Measurements from ENCODE around the gene PEPD.

- TF ChIP-seq EZH2phosphoT487 (IDR thresholded peaks at IDR 0.05; ENCODE audit: low read depth, severe bottlenecking, unreplicated experiment): no peak
- TF ChIP-seq, protein P1, sequence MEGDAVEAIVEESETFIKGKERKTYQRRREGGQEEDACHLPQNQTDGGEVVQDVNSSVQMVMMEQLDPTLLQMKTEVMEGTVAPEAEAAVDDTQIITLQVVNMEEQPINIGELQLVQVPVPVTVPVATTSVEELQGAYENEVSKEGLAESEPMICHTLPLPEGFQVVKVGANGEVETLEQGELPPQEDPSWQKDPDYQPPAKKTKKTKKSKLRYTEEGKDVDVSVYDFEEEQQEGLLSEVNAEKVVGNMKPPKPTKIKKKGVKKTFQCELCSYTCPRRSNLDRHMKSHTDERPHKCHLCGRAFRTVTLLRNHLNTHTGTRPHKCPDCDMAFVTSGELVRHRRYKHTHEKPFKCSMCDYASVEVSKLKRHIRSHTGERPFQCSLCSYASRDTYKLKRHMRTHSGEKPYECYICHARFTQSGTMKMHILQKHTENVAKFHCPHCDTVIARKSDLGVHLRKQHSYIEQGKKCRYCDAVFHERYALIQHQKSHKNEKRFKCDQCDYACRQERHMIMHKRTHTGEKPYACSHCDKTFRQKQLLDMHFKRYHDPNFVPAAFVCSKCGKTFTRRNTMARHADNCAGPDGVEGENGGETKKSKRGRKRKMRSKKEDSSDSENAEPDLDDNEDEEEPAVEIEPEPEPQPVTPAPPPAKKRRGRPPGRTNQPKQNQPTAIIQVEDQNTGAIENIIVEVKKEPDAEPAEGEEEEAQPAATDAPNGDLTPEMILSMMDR (IDR thresholded peaks at IDR 0.05; ENCODE audit: poor library complexity): no peak
Measured at GRCh38 chr19:33437821-33438671, 83.5 kb downstream of the PEPD start.

Measured in hepatocyte (in vitro differentiated cells).